ENCODE data around the gene BTF3.

BTF3 gene

GRCh38 chr5:73525606-73526203, 27.5 kb downstream of the BTF3 start:
- TF ChIP-seq CTCF (IDR thresholded peaks at IDR 0.05; ENCODE audit: insufficient read depth, low read length, poor library complexity, severe bottlenecking) (no peak), EZH2phosphoT487 (conservative IDR thresholded peaks at IDR 0.05; ENCODE audit: low read length) (no peak)
- H3K9ac ChIP-seq (ENCODE audit: low read length) = no peak overlapping the region
- H3K4me3 ChIP-seq (ENCODE audit: insufficient read depth, low read length, poor library complexity, severe bottlenecking) = no peak overlapping the region

GRCh38 chr5:73528248-73528647, 30.0 kb downstream of the BTF3 start:
- Histone ChIP-seq H2AFZ (ENCODE audit: low read depth, low read length, severe bottlenecking) (no peak overlapping the region), H3K36me3 (ENCODE audit: low read length) (no peaks in the 10 kb centered on the region), H3K9me3 (ENCODE audit: insufficient read depth, low read length) (no peaks in the 10 kb centered on the region), H3K9ac (ENCODE audit: low read length) (no peak overlapping the region), H3K4me3 (ENCODE audit: insufficient read depth, low read length, poor library complexity, severe bottlenecking) (no peak overlapping the region), H3K4me2 (ENCODE audit: low read depth, low read length, poor library complexity, severe bottlenecking) (no peak overlapping the region), H3K79me2 (ENCODE audit: insufficient read depth, low read length) (no peaks in the 10 kb centered on the region), H3F3A (ENCODE audit: insufficient read depth) (no peaks in the 10 kb centered on the region), H3K27me3 (ENCODE audit: low read length) (no peaks in the 10 kb centered on the region), H3K9me2 (replicated peaks; ENCODE audit: insufficient read depth, low read length) (no peaks in the 10 kb centered on the region), H4K20me1 (ENCODE audit: low read depth, low read length) (no peaks in the 10 kb centered on the region), H3K27ac (ENCODE audit: low read depth, low read length) (no peak overlapping the region)
- no peak for TF ChIP-seq EZH2phosphoT487 (conservative IDR thresholded peaks at IDR 0.05; ENCODE audit: low read length)
- no peak for TF ChIP-seq CTCF (IDR thresholded peaks at IDR 0.05; ENCODE audit: insufficient read depth, low read length, poor library complexity, severe bottlenecking)

More at GRCh38 chr5:73525606-73526203, 27.5 kb downstream of the BTF3 start:
- H3K9me2 ChIP-seq (replicated peaks; ENCODE audit: insufficient read depth, low read length) = no peaks in the 10 kb centered on the region
- no peaks in the 10 kb centered on the region for H3F3A ChIP-seq (ENCODE audit: insufficient read depth)
- no peaks in the 10 kb centered on the region for H3K9me3 ChIP-seq (ENCODE audit: insufficient read depth, low read length)
- no peak overlapping the region for H3K4me2 ChIP-seq (ENCODE audit: low read depth, low read length, poor library complexity, severe bottlenecking)
- no peaks in the 10 kb centered on the region for H3K27me3 ChIP-seq (ENCODE audit: low read length)
- H2AFZ ChIP-seq (ENCODE audit: low read depth, low read length, severe bottlenecking) = no peak overlapping the region
- no peaks in the 10 kb centered on the region for H3K79me2 ChIP-seq (ENCODE audit: insufficient read depth, low read length)
- H4K20me1 ChIP-seq (ENCODE audit: low read depth, low read length) = no peaks in the 10 kb centered on the region
- H3K27ac ChIP-seq (ENCODE audit: low read depth, low read length) = no peak overlapping the region
- H3K36me3 ChIP-seq (ENCODE audit: low read length) = no peaks in the 10 kb centered on the region

- Histone ChIP-seq H3K9ac (ENCODE audit: low read length) (no peak overlapping the region), H3K9me2 (replicated peaks; ENCODE audit: insufficient read depth, low read length) (no peaks in the 10 kb centered on the region), H3F3A (ENCODE audit: insufficient read depth) (no peaks in the 10 kb centered on the region), H3K79me2 (ENCODE audit: insufficient read depth, low read length) (no peaks in the 10 kb centered on the region), H3K36me3 (ENCODE audit: low read length) (no peaks in the 10 kb centered on the region), H3K9me3 (ENCODE audit: insufficient read depth, low read length) (no peaks in the 10 kb centered on the region), H2AFZ (ENCODE audit: low read depth, low read length, severe bottlenecking) (no peak overlapping the region), H3K4me3 (ENCODE audit: insufficient read depth, low read length, poor library complexity, severe bottlenecking) (no peak overlapping the region), H3K27ac (ENCODE audit: low read depth, low read length) (no peak overlapping the region), H3K27me3 (ENCODE audit: low read length) (no peaks in the 10 kb centered on the region), H3K4me2 (ENCODE audit: low read depth, low read length, poor library complexity, severe bottlenecking) (no peak overlapping the region), H4K20me1 (ENCODE audit: low read depth, low read length) (no peaks in the 10 kb centered on the region)
- no peak for TF ChIP-seq EZH2phosphoT487 (conservative IDR thresholded peaks at IDR 0.05; ENCODE audit: low read length)
- TF ChIP-seq CTCF (IDR thresholded peaks at IDR 0.05; ENCODE audit: insufficient read depth, low read length, poor library complexity, severe bottlenecking) = no peak
Observed at GRCh38 chr5:73529081-73529480, 30.8 kb downstream of the BTF3 start.

Data from SU-DHL-6 (cell line).